ENCODE measurements around the gene DOCK2. TPM values are rescaled to one million over a fixed set of nuclear protein-coding genes. Genes with fewer than 3 reads are reported as not detected.

The DOCK2 gene
- total and polyA plus RNA-seq, 2 of the 8 experiments (the other 6 are each of a cell fraction or from before 2014, with no cell fraction given) = 3.9 to 5.7 TPM

DNA sequence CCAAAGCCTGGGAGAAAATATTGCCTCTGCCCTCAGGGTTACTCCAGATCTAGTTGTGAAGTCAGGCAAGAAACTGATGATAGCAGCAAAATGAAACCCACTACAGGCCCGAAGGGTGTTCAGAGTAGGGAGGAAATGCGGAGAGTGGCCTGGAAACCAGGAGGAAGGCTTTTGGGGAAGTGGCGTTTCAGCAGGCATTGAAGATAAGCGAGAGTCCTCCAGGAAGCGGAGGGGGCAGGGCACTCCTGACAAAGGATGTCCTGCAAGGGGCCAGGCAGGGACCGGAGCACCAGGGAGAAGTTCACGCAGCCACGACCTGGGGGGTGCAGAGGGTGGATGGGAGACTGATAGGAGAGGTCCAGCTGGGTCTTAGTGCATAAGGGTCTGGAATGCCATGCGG lies 460.9 kb downstream of the DOCK2 start (continued):
- TF ChIP-seq RBBP5 (IDR thresholded peaks at IDR 0.05; ENCODE audit: borderline replicate concordance, low read depth, low read length) (no peak), TBP (IDR thresholded peaks at IDR 0.05; ENCODE audit: low read depth, low read length) (no peak)
